Neural cell (in vitro differentiated cells): ENCODE results near the gene HDLBP. TPM values are rescaled to one million over a fixed set of nuclear protein-coding genes. Genes with fewer than 3 reads are reported as not detected.

Source experiments
- H2AFZ ChIP-seq: fragments of 200-600, 300-800 bp; sonication (generic), shearing (Covaris generic); 2 replicates; pipeline ENCODE4 v1.6.0; 2014; ENCODE audit warnings: low read depth, mild to moderate bottlenecking, antibody characterized with exemption, low read length, moderate library complexity
- H3F3A ChIP-seq: fragments of 200-600 bp; shearing (Covaris generic); 2 replicates; pipeline ENCODE4 v1.6.1; 2016; ENCODE audit warnings: mild to moderate bottlenecking, moderate library complexity, mixed read lengths, antibody characterized with exemption, low read length; ENCODE audit not compliant: insufficient read depth, poor library complexity, severe bottlenecking
- H3K27ac ChIP-seq: fragments of 200-600, 300-800 bp; sonication (generic), shearing (Covaris generic); 2 replicates; pipeline ENCODE4 v1.5.1; 2014; ENCODE audit warnings: mild to moderate bottlenecking, low read length, moderate library complexity
- H3K27me3 ChIP-seq: fragments of 300-800, 200-600 bp; sonication (generic), shearing (Covaris generic); 2 replicates; pipeline ENCODE4 v1.6.0; 2014; ENCODE audit warnings: mild to moderate bottlenecking, low read depth, low read length, moderate library complexity; ENCODE audit not compliant: insufficient read depth
- H3K36me3 ChIP-seq: fragments of 300-800, 200-600 bp; sonication (generic), shearing (Covaris generic); 2 replicates; pipeline ENCODE4 v1.5.1; 2014; ENCODE audit warnings: mild to moderate bottlenecking, antibody characterized with exemption, low read length, moderate library complexity; ENCODE audit not compliant: insufficient read depth
- H3K4me2 ChIP-seq: fragments of 300-800, 200-600 bp; sonication (generic), shearing (Covaris generic); 2 replicates; pipeline ENCODE4 v1.6.0; 2014; ENCODE audit warnings: mild to moderate bottlenecking, low read length
- H3K4me3 ChIP-seq: fragments of 300-800, 200-600 bp; sonication (generic), shearing (Covaris generic); 2 replicates; pipeline ENCODE4 v1.5.1; 2014; ENCODE audit warnings: mild to moderate bottlenecking, low read length, moderate library complexity
- H3K79me2 ChIP-seq: fragments of 200-600 bp; shearing (Covaris generic); replicated peaks from 2 replicates; pipeline ENCODE4 v1.6.0; 2014; ENCODE audit warnings: mild to moderate bottlenecking, low read length, moderate library complexity; ENCODE audit not compliant: insufficient read depth
- H3K9ac ChIP-seq: fragments of 300-800, 200-600 bp; sonication (generic), shearing (Covaris generic); 2 replicates; pipeline ENCODE4 v1.6.1; 2016; ENCODE audit warnings: mild to moderate bottlenecking, low read length, mixed read lengths
- H3K9me2 ChIP-seq: fragments of 200-600 bp; shearing (Covaris generic); 2 replicates; pipeline ENCODE4 v1.6.1; 2016; ENCODE audit warnings: mild to moderate bottlenecking, low read length, mixed read lengths; ENCODE audit not compliant: insufficient read depth
- H3K9me3 ChIP-seq: fragments of 200-600, 300-800 bp; sonication (generic), shearing (Covaris generic); 2 replicates; pipeline ENCODE4 v1.6.1; 2016; ENCODE audit warnings: mild to moderate bottlenecking, mixed run types, low read length, moderate library complexity, mixed read lengths
- H4K20me1 ChIP-seq: fragments of 200-600 bp; shearing (Covaris generic); 2 replicates; pipeline ENCODE4 v1.6.1; 2016; ENCODE audit warnings: mild to moderate bottlenecking, mixed run types; ENCODE audit not compliant: insufficient read depth
- CTCF ChIP-seq: fragments of 450-650 bp; IDR thresholded peaks from 2 replicates; pipeline ENCODE4 v1.5.1; 2014; ENCODE audit warnings: antibody characterized with exemption, mild to moderate bottlenecking, moderate library complexity; ENCODE audit not compliant: poor library complexity, severe bottlenecking
- EP300 ChIP-seq: fragments of 450-650 bp; conservative IDR thresholded peaks from 2 replicates; pipeline ENCODE4 v1.6.1; 2014; ENCODE audit warnings: antibody characterized with exemption, mild to moderate bottlenecking, moderate library complexity; ENCODE audit not compliant: poor library complexity, severe bottlenecking
- EZH2 ChIP-seq: fragments of 200-600, 300-800 bp; shearing (Covaris generic), sonication (generic); IDR thresholded peaks from 2 replicates; pipeline ENCODE4 v1.6.1; 2014; ENCODE audit warnings: antibody characterized with exemption, low read length, borderline replicate concordance, mild to moderate bottlenecking; ENCODE audit not compliant: insufficient read depth, poor library complexity, severe bottlenecking
- MXI1 ChIP-seq: fragments of 450-650 bp; conservative IDR thresholded peaks from 2 replicates; pipeline ENCODE4 v1.6.1; 2014; ENCODE audit warnings: antibody characterized with exemption, mild to moderate bottlenecking; ENCODE audit not compliant: poor library complexity, severe bottlenecking
- POLR2AphosphoS5 ChIP-seq: IDR thresholded peaks from 2 replicates; pipeline ENCODE4 v1.6.1; 2012
- RAD21 ChIP-seq: fragments of 450-650 bp; conservative IDR thresholded peaks from 2 replicates; pipeline ENCODE4 v1.6.1; 2014; ENCODE audit warnings: antibody characterized with exemption, mild to moderate bottlenecking, moderate library complexity
- REST ChIP-seq: IDR thresholded peaks from 2 replicates; pipeline ENCODE4 v1.6.1; 2012; ENCODE audit warnings: borderline replicate concordance
- SMC3 ChIP-seq: fragments of 450-650 bp; conservative IDR thresholded peaks from 2 replicates; pipeline ENCODE4 v1.6.1; 2014; ENCODE audit warnings: antibody characterized with exemption, mild to moderate bottlenecking, moderate library complexity; ENCODE audit not compliant: poor library complexity
- TAF1 ChIP-seq: IDR thresholded peaks from 2 replicates; pipeline ENCODE4 v1.6.1; 2012; ENCODE audit warnings: low read depth
- polyA plus RNA-seq: library from polyadenylated mRNA; depleted of rRNA; stranded (reverse); fragments of >200 nt; gene quantifications from 2 replicates; pipeline ENCODE4 v1.2.3, GENCODE V29; 2014

The HDLBP gene
- polyA plus RNA-seq, 1 donor from 2014 or later, result 61.9 TPM

- no peak overlapping the region for H2AFZ ChIP-seq
- no peaks in the 10 kb centered on the region for H3F3A ChIP-seq
- no peaks in the 10 kb centered on the region for H3K27me3 ChIP-seq
- H3K9ac ChIP-seq, result no peak overlapping the region
- H3K4me3 ChIP-seq, result no peak overlapping the region
- H3K9me2 ChIP-seq, result no peaks in the 10 kb centered on the region
- no peaks in the 10 kb centered on the region for H3K36me3 ChIP-seq
- no peaks in the 10 kb centered on the region for H3K79me2 ChIP-seq
- no peaks in the 10 kb centered on the region for H3K9me3 ChIP-seq
- H3K4me2 ChIP-seq, result no peak overlapping the region
- no peak for TF ChIP-seq EP300
- TF ChIP-seq MXI1, result no peak
- no peak for TF ChIP-seq EZH2
- no peak for TF ChIP-seq TAF1
- H4K20me1 ChIP-seq, result no peaks in the 10 kb centered on the region
- no peak overlapping the region for H3K27ac ChIP-seq
These were observed 104.2 kb downstream of the HDLBP start for GRCh38 chr2:241211276-241211675.

GRCh38 chr2:241209271-241209670 lies 106.2 kb downstream of the HDLBP start:
- Histone ChIP-seq H3K4me3 (no peak overlapping the region), H3K27me3 (no peaks in the 10 kb centered on the region), H3K9ac (no peak overlapping the region), H3K27ac (no peak overlapping the region), H3K9me2 (no peaks in the 10 kb centered on the region), H3K4me2 (no peak overlapping the region), H3K9me3 (no peaks in the 10 kb centered on the region), H3F3A (no peaks in the 10 kb centered on the region), H3K36me3 (no peaks in the 10 kb centered on the region), H2AFZ (no peak overlapping the region), H3K79me2 (no peaks in the 10 kb centered on the region), H4K20me1 (no peaks in the 10 kb centered on the region)
- TF ChIP-seq POLR2AphosphoS5 (no peak), MXI1 (no peak), REST (no peak), SMC3 (no peak), CTCF (no peak), TAF1 (no peak), RAD21 (no peak), EZH2 (no peak), EP300 (no peak)

GRCh38 chr2:241208058-241208457 lies 107.4 kb downstream of the HDLBP start:
- no peaks in the 10 kb centered on the region for H3K9me2 ChIP-seq
- no peak overlapping the region for H3K27ac ChIP-seq
- H3K27me3 ChIP-seq, result no peaks in the 10 kb centered on the region
- H4K20me1 ChIP-seq, result no peaks in the 10 kb centered on the region
- no peaks in the 10 kb centered on the region for H3F3A ChIP-seq
- H3K4me2 ChIP-seq, result no peak overlapping the region
- no peak overlapping the region for H3K4me3 ChIP-seq
- no peaks in the 10 kb centered on the region for H3K36me3 ChIP-seq
- TF ChIP-seq MXI1, result no peak
- TF ChIP-seq TAF1, result no peak
- no peak for TF ChIP-seq POLR2AphosphoS5
- no peak for TF ChIP-seq EZH2
- TF ChIP-seq EP300, result no peak
- TF ChIP-seq REST, result no peak
- TF ChIP-seq CTCF, result no peak
- no peak for TF ChIP-seq SMC3
- TF ChIP-seq RAD21, result no peak
- H3K79me2 ChIP-seq, result no peaks in the 10 kb centered on the region
- H2AFZ ChIP-seq, result no peak overlapping the region
- H3K9me3 ChIP-seq, result no peaks in the 10 kb centered on the region
- no peak overlapping the region for H3K9ac ChIP-seq
